Measurements from ENCODE around the gene AQP1. TPM values are rescaled to one million over a fixed set of nuclear protein-coding genes. Genes with fewer than 3 reads are reported as not detected.

Gene AQP1
- total RNA-seq, 1 donor from 2014 or later = 67.8 TPM

- no peaks in the 10 kb centered on the region for H3K27me3 ChIP-seq (ENCODE audit: control insufficient read depth in 3 of 3, insufficient read depth in 3 of 3, low read length in 3 of 3)
- no peaks in the 10 kb centered on the region for H3K36me3 ChIP-seq (ENCODE audit: control insufficient read depth in 3 of 3, insufficient read depth in 3 of 3, low read length in 3 of 3)
- no peak overlapping the region for H3K4me3 ChIP-seq (ENCODE audit: low read length in 3 of 3)
- no peaks in the 10 kb centered on the region for H3K9me3 ChIP-seq (ENCODE audit: control insufficient read depth in 3 of 3, low read length in 3 of 3)
- peaks cover 64 to 66% (median 65%) of the 10 kb centered on the region in 3 donors for H3K4me1 ChIP-seq (ENCODE audit: control insufficient read depth in 3 of 3, insufficient read depth in 3 of 3, low read length in 3 of 3)
- no peak overlapping the region for H3K27ac ChIP-seq (ENCODE audit: low read depth, low read length)
- no peak overlapping the region for H3K9ac ChIP-seq (ENCODE audit: low read depth in 1 of 3, low read length in 3 of 3)
Observed at GRCh38 chr7:30909431-30909830, 2.2 kb upstream of the AQP1 start.

- H3K4me3 ChIP-seq (ENCODE audit: low read length in 3 of 3) = peak overlapping the region in 1 of 3 donors; percentile 6
- peak overlapping the region in 1 of 3 donors; percentile 25 for H3K9ac ChIP-seq (ENCODE audit: low read depth in 1 of 3, low read length in 3 of 3)
- no peaks in the 10 kb centered on the region for H3K27me3 ChIP-seq (ENCODE audit: control insufficient read depth in 3 of 3, insufficient read depth in 3 of 3, low read length in 3 of 3)
- no peaks in the 10 kb centered on the region for H3K36me3 ChIP-seq (ENCODE audit: control insufficient read depth in 3 of 3, insufficient read depth in 3 of 3, low read length in 3 of 3)
- H3K9me3 ChIP-seq (ENCODE audit: control insufficient read depth in 3 of 3, low read length in 3 of 3) = no peaks in the 10 kb centered on the region
- peaks cover 62 to 66% (median 64%) of the 10 kb centered on the region in 3 donors for H3K4me1 ChIP-seq (ENCODE audit: control insufficient read depth in 3 of 3, insufficient read depth in 3 of 3, low read length in 3 of 3)
- H3K27ac ChIP-seq (ENCODE audit: low read depth, low read length) = peak overlapping the region; percentile 25
Observed at GRCh38 chr7:30910411-30911073, 1.1 kb upstream of the AQP1 start.

GRCh38 chr7:30911133-30911532 is 520 bp upstream of the AQP1 start:
- no peaks in the 10 kb centered on the region for H3K36me3 ChIP-seq (ENCODE audit: control insufficient read depth in 3 of 3, insufficient read depth in 3 of 3, low read length in 3 of 3)
- peaks cover 56 to 60% (median 59%) of the 10 kb centered on the region in 3 donors for H3K4me1 ChIP-seq (ENCODE audit: control insufficient read depth in 3 of 3, insufficient read depth in 3 of 3, low read length in 3 of 3)
- no peak overlapping the region for H3K9ac ChIP-seq (ENCODE audit: low read depth in 1 of 3, low read length in 3 of 3)
- H3K9me3 ChIP-seq (ENCODE audit: control insufficient read depth in 3 of 3, low read length in 3 of 3) = no peaks in the 10 kb centered on the region
- peak overlapping the region; percentile 25 for H3K27ac ChIP-seq (ENCODE audit: low read depth, low read length)
- H3K4me3 ChIP-seq (ENCODE audit: low read length in 3 of 3) = peak overlapping the region in 1 of 3 donors; percentile 6
- no peaks in the 10 kb centered on the region for H3K27me3 ChIP-seq (ENCODE audit: control insufficient read depth in 3 of 3, insufficient read depth in 3 of 3, low read length in 3 of 3)

GRCh38 chr7:30912021-30912730 is 523 bp downstream of the AQP1 start:
- peak overlapping the region; percentile 51 for H3K27ac ChIP-seq (ENCODE audit: low read depth, low read length)
- no peaks in the 10 kb centered on the region for H3K9me3 ChIP-seq (ENCODE audit: control insufficient read depth in 3 of 3, low read length in 3 of 3)
- peak overlapping the region; percentile 64 to 76 (median 71) for H3K9ac ChIP-seq (ENCODE audit: low read depth in 1 of 3, low read length in 3 of 3)
- no peaks in the 10 kb centered on the region for H3K27me3 ChIP-seq (ENCODE audit: control insufficient read depth in 3 of 3, insufficient read depth in 3 of 3, low read length in 3 of 3)
- no peaks in the 10 kb centered on the region for H3K36me3 ChIP-seq (ENCODE audit: control insufficient read depth in 3 of 3, insufficient read depth in 3 of 3, low read length in 3 of 3)
- peaks cover 50% of the 10 kb centered on the region in 3 donors for H3K4me1 ChIP-seq (ENCODE audit: control insufficient read depth in 3 of 3, insufficient read depth in 3 of 3, low read length in 3 of 3)
- H3K4me3 ChIP-seq (ENCODE audit: low read length in 3 of 3) = peak overlapping the region; percentile 62 to 72 (median 72)

GRCh38 chr7:30912731-30912985 is 1.0 kb downstream of the AQP1 start:
- peak overlapping the region; percentile 64 to 76 (median 71) for H3K9ac ChIP-seq (ENCODE audit: low read depth in 1 of 3, low read length in 3 of 3)
- peaks cover 45 to 47% (median 45%) of the 10 kb centered on the region in 3 donors for H3K4me1 ChIP-seq (ENCODE audit: control insufficient read depth in 3 of 3, insufficient read depth in 3 of 3, low read length in 3 of 3)
- no peaks in the 10 kb centered on the region for H3K36me3 ChIP-seq (ENCODE audit: control insufficient read depth in 3 of 3, insufficient read depth in 3 of 3, low read length in 3 of 3)
- no peaks in the 10 kb centered on the region for H3K27me3 ChIP-seq (ENCODE audit: control insufficient read depth in 3 of 3, insufficient read depth in 3 of 3, low read length in 3 of 3)
- H3K4me3 ChIP-seq (ENCODE audit: low read length in 3 of 3) = peak overlapping the region; percentile 62 to 72 (median 72)
- peak overlapping the region; percentile 51 for H3K27ac ChIP-seq (ENCODE audit: low read depth, low read length)
- H3K9me3 ChIP-seq (ENCODE audit: control insufficient read depth in 3 of 3, low read length in 3 of 3) = no peaks in the 10 kb centered on the region

- Histone ChIP-seq H3K27me3 (ENCODE audit: control insufficient read depth in 3 of 3, insufficient read depth in 3 of 3, low read length in 3 of 3) (no peaks in the 10 kb centered on the region), H3K9me3 (ENCODE audit: control insufficient read depth in 3 of 3, low read length in 3 of 3) (no peaks in the 10 kb centered on the region), H3K4me1 (ENCODE audit: control insufficient read depth in 3 of 3, insufficient read depth in 3 of 3, low read length in 3 of 3) (peaks cover 43 to 44% (median 43%) of the 10 kb centered on the region in 3 donors), H3K4me3 (ENCODE audit: low read length in 3 of 3) (peak overlapping the region; percentile 62 to 72 (median 72)), H3K27ac (ENCODE audit: low read depth, low read length) (peak overlapping the region; percentile 51), H3K36me3 (ENCODE audit: control insufficient read depth in 3 of 3, insufficient read depth in 3 of 3, low read length in 3 of 3) (no peaks in the 10 kb centered on the region), H3K9ac (ENCODE audit: low read depth in 1 of 3, low read length in 3 of 3) (peak overlapping the region; percentile 64 to 76 (median 71))
Observed at GRCh38 chr7:30912986-30913811, 1.5 kb downstream of the AQP1 start.

- no peaks in the 10 kb centered on the region for H3K9me3 ChIP-seq (ENCODE audit: control insufficient read depth in 3 of 3, low read length in 3 of 3)
- H3K27me3 ChIP-seq (ENCODE audit: control insufficient read depth in 3 of 3, insufficient read depth in 3 of 3, low read length in 3 of 3) = no peaks in the 10 kb centered on the region
- H3K4me3 ChIP-seq (ENCODE audit: low read length in 3 of 3) = peak overlapping the region; percentile 62 to 72 (median 72)
- peaks cover 43 to 50% (median 47%) of the 10 kb centered on the region in 3 donors for H3K4me1 ChIP-seq (ENCODE audit: control insufficient read depth in 3 of 3, insufficient read depth in 3 of 3, low read length in 3 of 3)
- H3K36me3 ChIP-seq (ENCODE audit: control insufficient read depth in 3 of 3, insufficient read depth in 3 of 3, low read length in 3 of 3) = no peaks in the 10 kb centered on the region
- H3K27ac ChIP-seq (ENCODE audit: low read depth, low read length) = peak overlapping the region; percentile 51
- peak overlapping the region in 2 of 3 donors; percentile 71 to 76 for H3K9ac ChIP-seq (ENCODE audit: low read depth in 1 of 3, low read length in 3 of 3)
Observed at GRCh38 chr7:30913821-30914515, 2.3 kb downstream of the AQP1 start.

GRCh38 chr7:30914596-30914995 is 2.9 kb downstream of the AQP1 start:
- H3K9ac ChIP-seq (ENCODE audit: low read depth in 1 of 3, low read length in 3 of 3) = peak overlapping the region in 2 of 3 donors; percentile 57 to 76
- H3K9me3 ChIP-seq (ENCODE audit: control insufficient read depth in 3 of 3, low read length in 3 of 3) = no peaks in the 10 kb centered on the region
- H3K36me3 ChIP-seq (ENCODE audit: control insufficient read depth in 3 of 3, insufficient read depth in 3 of 3, low read length in 3 of 3) = no peaks in the 10 kb centered on the region
- peak overlapping the region; percentile 51 for H3K27ac ChIP-seq (ENCODE audit: low read depth, low read length)
- peak overlapping the region; percentile 56 to 72 (median 62) for H3K4me3 ChIP-seq (ENCODE audit: low read length in 3 of 3)
- no peaks in the 10 kb centered on the region for H3K27me3 ChIP-seq (ENCODE audit: control insufficient read depth in 3 of 3, insufficient read depth in 3 of 3, low read length in 3 of 3)
- H3K4me1 ChIP-seq (ENCODE audit: control insufficient read depth in 3 of 3, insufficient read depth in 3 of 3, low read length in 3 of 3) = peaks cover 42 to 51% (median 45%) of the 10 kb centered on the region in 3 donors

- no peaks in the 10 kb centered on the region for H3K36me3 ChIP-seq (ENCODE audit: control insufficient read depth in 3 of 3, insufficient read depth in 3 of 3, low read length in 3 of 3)
Observed at GRCh38 chr7:30915005-30915601, 3.5 kb downstream of the AQP1 start.

More at GRCh38 chr7:30915005-30915601, 3.5 kb downstream of the AQP1 start:
- peak overlapping the region; percentile 7 for H3K27ac ChIP-seq (ENCODE audit: low read depth, low read length)
- H3K4me1 ChIP-seq (ENCODE audit: control insufficient read depth in 3 of 3, insufficient read depth in 3 of 3, low read length in 3 of 3) = peaks cover 44 to 52% (median 47%) of the 10 kb centered on the region in 3 donors
- H3K9ac ChIP-seq (ENCODE audit: low read depth in 1 of 3, low read length in 3 of 3) = peak overlapping the region in 2 of 3 donors; percentile 57 to 76
- no peaks in the 10 kb centered on the region for H3K9me3 ChIP-seq (ENCODE audit: control insufficient read depth in 3 of 3, low read length in 3 of 3)
- no peaks in the 10 kb centered on the region for H3K27me3 ChIP-seq (ENCODE audit: control insufficient read depth in 3 of 3, insufficient read depth in 3 of 3, low read length in 3 of 3)
- peak overlapping the region in 2 of 3 donors; percentile 56 to 72 for H3K4me3 ChIP-seq (ENCODE audit: low read length in 3 of 3)
